Measurements from ENCODE around the gene IRAK1.

DNA sequence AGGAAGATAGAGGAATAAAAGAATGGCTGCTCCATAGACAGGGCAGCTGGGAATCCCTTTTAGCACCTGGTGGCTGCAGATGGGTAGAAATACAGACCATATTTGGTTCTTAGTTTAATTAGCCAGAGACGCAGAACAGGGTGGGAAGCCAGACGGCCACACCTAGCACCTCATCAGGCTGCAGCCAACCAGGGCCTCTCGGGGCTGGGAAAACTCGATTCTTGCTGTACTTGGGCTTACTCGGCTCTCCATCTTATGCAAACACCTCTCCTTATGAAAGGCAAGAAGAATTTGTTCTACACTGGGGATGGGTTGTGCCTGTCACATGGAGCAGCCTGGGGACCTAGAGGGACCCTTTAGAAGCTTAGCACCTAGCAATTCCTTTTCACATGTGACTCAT, 19.7 kb downstream of the IRAK1 start:
- TF ChIP-seq ZNF274 (IDR thresholded peaks at IDR 0.05; ENCODE audit: insufficient read depth, insufficient read length) (no peak), SP1 (IDR thresholded peaks at IDR 0.05; ENCODE audit: low read depth, low read length) (no peak), MEF2B (IDR thresholded peaks at IDR 0.05; ENCODE audit: partially characterized antibody, poor library complexity, severe bottlenecking) (no peak), TAF1 (IDR thresholded peaks at IDR 0.05; ENCODE audit: borderline replicate concordance, low read depth, low read length) (no peak), POLR2A (IDR thresholded peaks at IDR 0.05; ENCODE audit: low read depth, low read length) (no peak), SUZ12 (IDR thresholded peaks at IDR 0.05; ENCODE audit: unreplicated experiment) (no peak)
- TF ChIP-seq, protein P1, sequence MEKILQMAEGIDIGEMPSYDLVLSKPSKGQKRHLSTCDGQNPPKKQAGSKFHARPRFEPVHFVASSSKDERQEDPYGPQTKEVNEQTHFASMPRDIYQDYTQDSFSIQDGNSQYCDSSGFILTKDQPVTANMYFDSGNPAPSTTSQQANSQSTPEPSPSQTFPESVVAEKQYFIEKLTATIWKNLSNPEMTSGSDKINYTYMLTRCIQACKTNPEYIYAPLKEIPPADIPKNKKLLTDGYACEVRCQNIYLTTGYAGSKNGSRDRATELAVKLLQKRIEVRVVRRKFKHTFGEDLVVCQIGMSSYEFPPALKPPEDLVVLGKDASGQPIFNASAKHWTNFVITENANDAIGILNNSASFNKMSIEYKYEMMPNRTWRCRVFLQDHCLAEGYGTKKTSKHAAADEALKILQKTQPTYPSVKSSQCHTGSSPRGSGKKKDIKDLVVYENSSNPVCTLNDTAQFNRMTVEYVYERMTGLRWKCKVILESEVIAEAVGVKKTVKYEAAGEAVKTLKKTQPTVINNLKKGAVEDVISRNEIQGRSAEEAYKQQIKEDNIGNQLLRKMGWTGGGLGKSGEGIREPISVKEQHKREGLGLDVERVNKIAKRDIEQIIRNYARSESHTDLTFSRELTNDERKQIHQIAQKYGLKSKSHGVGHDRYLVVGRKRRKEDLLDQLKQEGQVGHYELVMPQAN (conservative IDR thresholded peaks at IDR 0.05): no peak
- TF ChIP-seq, protein P2, sequence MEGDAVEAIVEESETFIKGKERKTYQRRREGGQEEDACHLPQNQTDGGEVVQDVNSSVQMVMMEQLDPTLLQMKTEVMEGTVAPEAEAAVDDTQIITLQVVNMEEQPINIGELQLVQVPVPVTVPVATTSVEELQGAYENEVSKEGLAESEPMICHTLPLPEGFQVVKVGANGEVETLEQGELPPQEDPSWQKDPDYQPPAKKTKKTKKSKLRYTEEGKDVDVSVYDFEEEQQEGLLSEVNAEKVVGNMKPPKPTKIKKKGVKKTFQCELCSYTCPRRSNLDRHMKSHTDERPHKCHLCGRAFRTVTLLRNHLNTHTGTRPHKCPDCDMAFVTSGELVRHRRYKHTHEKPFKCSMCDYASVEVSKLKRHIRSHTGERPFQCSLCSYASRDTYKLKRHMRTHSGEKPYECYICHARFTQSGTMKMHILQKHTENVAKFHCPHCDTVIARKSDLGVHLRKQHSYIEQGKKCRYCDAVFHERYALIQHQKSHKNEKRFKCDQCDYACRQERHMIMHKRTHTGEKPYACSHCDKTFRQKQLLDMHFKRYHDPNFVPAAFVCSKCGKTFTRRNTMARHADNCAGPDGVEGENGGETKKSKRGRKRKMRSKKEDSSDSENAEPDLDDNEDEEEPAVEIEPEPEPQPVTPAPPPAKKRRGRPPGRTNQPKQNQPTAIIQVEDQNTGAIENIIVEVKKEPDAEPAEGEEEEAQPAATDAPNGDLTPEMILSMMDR (IDR thresholded peaks at IDR 0.05 in 2 of 3, conservative IDR thresholded peaks at IDR 0.05 in 1 of 3; ENCODE audit: control insufficient read depth in 2 of 3, extremely low read depth in 1 of 3, insufficient read depth in 1 of 3, low read depth in 3 of 3, low read length in 3 of 3): no peak
